GM12891 (cell line): ENCODE data around the gene OSTM1.

Experiments used
- POLR2A ChIP-seq: IDR thresholded peaks from 2 replicates; pipeline ENCODE4 v1.6.1; 2011; ENCODE audit warnings: low read depth, low read length, control low read depth
- POLR2AphosphoS5 ChIP-seq: IDR thresholded peaks from 2 replicates; pipeline ENCODE4 v1.6.1; 2011; ENCODE audit warnings: low read depth, low read length, control low read depth
- POU2F2 ChIP-seq: IDR thresholded peaks from 2 replicates; pipeline ENCODE4 v1.6.1; 2011; ENCODE audit warnings: low read depth, mild to moderate bottlenecking, control low read depth, low read length, moderate library complexity
- SPI1 ChIP-seq: IDR thresholded peaks from 2 replicates; pipeline ENCODE4 v1.6.1; 2011; ENCODE audit warnings: low read depth, low read length, control low read depth
- TAF1 ChIP-seq: IDR thresholded peaks from 2 replicates; pipeline ENCODE4 v1.6.1; 2011; ENCODE audit warnings: low read depth, low read length, control low read depth

- no peak for TF ChIP-seq POLR2A
- no peak for TF ChIP-seq POLR2AphosphoS5
- TF ChIP-seq TAF1 = no peak
- no peak for TF ChIP-seq SPI1
- no peak for TF ChIP-seq POU2F2
Observed at GRCh38 chr6:108093781-108094300, 19.3 kb upstream of the OSTM1 start.
